ENCODE results near the gene PFKM. TPM values are rescaled to one million over a fixed set of nuclear protein-coding genes. Genes with fewer than 3 reads are reported as not detected.

Gene PFKM
- total RNA-seq, 1 donor from 2014 or later: 24.7 TPM

DNA sequence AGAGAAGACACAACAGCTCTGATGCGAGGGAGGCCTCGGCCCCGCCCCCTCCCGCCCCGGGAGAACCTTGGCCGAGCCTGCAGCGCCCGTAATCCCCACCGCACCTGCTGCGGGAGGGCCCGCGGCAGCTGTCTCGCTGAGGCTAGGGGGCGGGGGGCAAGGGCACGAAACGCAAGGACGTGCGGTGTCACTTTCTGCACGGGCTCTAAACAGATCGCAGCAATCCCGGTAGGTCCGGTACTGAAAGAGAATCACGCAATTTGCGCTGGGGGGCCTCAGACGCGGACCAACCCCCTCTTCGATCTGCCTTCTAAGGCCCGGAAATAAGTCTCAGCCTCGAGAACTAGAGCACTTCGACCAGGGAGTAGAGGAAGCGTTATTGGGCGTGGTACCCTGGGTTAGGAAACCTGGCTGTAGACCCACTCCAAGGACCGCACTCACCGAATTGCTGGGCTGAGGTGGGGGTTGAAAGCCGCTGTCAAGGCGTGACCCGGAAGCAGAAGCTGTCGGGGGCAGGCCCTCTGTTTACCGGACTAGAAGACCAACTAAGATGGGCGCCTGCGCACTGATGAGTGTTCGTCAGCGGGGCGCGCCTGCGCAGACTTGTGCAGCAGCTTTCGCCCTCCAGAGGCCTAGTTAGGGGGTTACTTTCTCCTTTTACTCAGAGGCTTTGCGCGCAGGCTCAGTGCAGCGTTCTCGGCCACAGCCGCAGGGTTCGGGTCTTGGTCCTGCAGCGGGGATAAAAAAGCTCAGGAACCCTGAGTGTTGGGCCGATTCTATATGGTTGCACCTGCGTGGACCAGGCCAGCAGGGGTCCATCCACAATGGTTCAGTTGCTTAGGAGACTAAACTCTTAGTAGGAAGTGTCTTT lies 38.1 kb downstream of the PFKM start, which contains the start of gene ASB8:
ASB8 (minus strand) TSS at position 498 of the 871 bp plus-strand sequence. CDS start 4,019 bp downstream, outside the sequence.
- peak; percentile 98 for ATAC-seq

DNA sequence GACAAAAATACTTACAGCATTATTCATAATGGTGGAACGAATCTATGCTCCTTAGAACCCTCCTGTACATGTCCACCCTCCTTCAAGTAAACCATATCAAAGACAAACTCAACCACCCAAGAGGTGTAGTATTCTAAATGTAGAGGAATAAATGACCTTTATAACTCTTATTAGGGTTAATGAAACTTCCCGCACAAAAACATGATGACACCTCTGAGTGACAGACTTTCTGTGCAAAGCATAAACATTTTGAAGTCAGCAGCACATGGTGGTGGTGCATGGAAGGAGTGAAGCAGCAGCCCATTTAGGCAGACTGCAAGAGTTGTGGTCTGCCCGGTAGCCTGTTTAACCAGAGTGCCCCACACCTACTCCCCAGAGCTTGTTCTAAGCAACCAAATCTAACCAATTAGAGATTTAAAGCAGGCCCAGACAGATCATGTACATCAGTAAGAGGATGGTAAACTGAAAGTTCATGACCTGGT lies 38.8 kb downstream of the PFKM start:
- no peak for ATAC-seq

DNA sequence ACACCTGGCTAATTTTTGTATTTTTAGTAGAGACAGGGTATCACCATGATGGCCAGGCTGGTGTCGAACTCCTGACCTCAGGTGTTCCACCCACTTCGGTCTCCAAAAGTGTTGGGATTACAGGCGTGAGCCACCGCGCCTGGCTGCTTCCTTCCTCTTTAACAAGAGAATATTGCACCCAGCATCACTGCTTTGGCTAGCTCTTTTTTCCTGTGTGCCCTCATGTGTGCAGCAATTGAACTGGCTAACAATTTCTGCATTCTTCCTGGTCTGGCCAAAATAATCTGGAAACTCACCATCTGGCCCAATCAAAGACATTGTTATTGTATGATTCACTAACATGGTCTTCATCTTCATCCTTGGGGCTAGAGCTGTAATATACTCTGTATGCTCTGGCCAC lies 40.9 kb downstream of the PFKM start:
- no peak for ATAC-seq

DNA sequence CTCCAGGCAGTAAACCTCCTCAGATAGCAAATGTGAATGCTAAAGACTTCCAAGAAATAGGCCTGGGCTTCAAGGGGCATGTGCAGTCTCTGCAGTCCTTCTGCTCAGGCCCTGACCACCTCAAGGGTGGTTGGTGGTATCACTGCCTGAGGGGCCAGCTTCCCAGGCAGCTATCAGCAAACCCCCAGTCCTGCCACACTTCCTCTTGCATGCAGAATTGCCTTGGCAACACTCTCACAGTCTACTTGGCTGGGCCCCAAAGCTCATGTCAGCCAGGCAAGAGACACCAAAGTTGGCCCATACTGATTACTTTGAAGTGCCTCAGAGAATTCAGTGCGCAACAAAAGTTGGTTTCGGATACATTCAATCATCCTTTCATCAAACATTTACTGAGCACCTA lies 41.6 kb downstream of the PFKM start:
- ATAC-seq: no peak

DNA sequence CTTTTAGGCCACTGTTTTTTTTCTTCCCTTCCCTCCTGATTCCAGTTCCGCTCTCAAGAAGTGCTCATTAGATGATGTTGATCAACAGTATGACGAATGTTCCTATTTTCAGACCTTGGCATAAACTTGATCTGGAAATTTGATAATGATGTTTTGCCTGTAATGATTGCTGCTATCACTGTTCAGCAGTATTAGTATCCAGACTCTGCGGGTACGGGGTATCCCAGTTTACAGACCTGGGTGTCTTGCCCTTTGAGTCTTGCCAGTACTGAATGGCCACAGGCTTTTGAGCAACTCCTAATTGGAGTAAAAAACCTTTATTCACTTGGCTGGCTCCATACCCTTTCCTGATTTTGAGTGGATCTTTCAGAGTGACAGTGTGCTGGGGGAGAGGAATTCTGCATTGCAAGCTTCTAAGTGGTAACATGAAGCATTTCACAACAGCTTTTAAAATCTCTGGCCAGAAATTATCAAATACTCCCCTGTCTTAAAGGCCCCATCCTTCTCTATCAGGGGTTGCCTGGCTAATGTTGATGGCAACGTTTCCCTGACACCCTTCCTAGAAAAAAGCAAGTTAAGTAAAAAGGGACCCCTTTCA lies 44.1 kb downstream of the PFKM start:
- ATAC-seq: no peak

DNA sequence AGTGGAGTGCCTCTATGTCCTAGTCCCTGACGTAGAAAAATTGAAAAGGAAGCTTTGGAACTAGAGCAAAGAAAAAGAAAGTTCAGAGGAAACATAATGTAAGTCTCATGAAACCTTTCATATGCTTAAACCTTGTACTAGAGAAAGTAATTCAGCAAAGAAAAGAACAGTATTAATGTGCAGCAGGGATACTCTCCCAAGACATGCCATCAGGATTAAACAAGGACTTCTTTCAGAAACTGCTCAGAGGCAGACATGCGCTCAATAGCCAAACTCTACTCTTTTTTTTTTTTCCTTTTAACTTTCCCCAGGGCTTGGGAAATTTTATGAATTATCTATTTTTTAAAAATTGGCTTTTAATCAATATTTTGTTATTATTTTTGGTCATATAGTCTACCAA lies 45.3 kb downstream of the PFKM start:
- ATAC-seq: no peak

DNA sequence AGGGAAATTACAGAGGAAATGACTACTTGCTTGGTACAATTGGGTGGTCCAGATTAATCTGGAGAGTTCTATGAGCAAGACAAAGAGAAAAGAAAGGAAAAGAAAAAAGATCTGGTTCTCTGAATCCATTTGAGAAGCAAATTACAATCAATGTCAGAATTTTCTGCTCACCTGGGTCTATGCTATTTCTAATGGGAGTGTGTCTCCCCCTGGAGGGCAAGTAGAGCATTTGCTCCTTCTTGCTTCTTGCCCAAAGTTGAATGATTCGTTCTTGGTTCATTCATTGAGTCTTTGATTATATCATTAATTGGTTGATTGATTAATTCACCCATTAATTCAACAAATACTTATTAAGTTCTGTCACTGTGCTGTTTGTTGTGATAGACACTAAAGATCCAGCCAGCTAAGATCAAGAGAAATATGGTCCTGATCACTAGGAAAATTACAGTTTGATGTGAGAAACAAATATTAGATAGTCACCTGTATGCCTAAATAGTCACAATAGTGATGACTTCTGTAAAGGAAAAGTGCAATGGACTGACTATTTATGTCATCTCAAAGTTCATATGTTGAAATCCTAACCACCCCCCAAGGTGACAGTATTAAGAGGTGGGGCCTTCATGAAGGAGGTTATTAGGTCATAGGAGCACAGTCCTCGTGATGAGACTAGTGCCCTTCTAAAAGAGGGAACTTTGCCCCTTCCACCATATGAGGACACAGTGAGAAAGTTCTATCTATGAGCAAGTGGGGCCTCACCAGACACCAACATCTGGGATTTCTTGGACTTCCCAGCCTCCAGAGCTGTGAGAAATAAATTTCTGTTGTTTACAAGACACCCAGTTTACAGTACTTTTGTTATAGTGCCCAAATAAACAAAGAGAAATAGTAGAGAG lies 46.2 kb downstream of the PFKM start:
- peak; percentile 60 for ATAC-seq

DNA sequence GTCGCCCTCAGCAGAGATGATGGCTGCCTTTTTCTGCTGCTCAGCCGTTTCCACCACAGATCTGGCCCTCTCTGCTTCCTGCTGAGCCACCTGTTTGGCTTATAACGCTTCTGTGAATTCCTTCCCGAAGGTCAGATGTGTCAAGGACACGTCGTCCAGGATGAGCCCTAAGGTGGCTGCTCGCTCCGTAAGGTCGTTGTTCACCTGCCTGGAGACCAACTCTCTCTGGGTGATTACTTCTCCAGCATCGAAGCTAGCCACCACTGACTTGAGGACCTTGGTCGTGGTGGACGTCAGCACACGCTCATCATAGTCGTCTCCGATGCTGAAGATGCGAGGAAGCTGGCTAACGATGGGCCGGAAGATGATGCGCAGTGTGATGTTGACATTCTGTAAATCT lies 49.8 kb downstream of the PFKM start:
- no peak for ATAC-seq

DNA sequence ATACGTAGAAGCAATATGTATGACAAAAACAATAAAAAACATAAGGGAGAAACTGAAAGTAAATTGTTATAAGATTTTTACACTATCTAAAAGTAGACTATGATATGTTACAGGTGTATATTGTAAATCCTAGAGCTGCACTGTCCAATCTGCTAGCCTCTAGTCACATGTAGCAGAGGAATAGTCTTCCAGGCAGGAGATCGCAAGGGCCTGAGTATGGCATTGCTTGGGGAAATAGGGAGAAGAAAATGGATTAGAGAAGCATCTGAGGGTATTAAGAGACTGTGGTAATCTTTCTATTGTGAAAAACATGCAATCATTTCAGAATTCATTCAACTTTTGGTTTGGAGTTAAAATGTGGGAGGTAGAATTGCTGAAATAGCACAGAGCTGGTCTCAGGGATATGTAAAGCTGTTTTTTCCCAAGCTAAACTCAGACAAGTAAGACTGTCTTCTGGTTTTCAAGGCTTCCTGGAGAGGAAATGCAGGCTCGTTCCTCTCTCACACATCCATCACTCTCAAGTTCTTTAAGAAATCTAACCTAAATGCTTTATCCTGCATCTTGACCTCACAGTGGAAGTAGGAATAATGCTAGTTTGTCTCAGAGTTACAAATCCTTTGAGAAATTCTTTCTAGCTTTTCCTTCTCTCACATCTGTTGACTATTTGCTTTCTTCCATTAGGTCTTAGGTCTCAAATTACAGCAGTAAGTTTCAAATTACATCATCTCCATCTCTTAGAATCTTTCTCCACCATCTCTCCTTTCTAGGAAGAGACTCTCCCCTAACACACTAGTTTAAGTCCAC lies 56.7 kb downstream of the PFKM start:
- no peak for ATAC-seq

DNA sequence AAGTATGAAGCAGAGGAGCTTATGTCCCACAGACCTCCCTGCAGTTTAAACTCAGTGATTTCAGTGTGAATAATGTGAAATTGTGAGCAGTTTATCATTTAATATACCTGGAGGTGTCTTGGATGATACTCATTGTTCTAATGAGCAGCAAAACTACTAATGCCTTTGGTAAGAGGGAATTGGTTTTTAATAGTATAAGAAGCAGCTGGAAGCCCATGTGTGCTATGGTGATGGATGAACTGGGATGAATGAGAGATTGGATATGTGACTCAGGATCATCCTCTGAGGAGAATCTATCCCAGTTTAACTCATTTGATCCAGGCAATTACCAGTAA lies 57.2 kb downstream of the PFKM start:
- ATAC-seq: no peak

DNA sequence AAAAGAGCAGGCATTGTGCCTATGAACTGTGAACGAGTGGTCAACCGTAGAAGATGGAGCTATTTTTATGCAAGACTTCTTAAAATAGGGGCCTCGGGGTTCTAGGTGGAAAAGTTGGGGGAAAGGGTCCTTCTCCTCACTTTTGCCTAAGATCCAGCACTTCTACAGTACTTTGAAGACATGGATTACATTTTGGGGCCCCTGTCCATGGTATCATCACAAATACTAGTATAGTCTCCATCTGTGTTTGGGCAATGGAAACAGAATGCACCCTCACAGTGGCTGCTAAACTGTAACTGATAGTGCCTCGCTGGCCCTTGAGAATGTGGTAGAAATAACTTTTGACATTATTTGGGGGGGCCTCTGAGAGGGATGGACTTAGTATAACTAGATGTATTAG lies 58.8 kb downstream of the PFKM start:
- no peak for ATAC-seq

DNA sequence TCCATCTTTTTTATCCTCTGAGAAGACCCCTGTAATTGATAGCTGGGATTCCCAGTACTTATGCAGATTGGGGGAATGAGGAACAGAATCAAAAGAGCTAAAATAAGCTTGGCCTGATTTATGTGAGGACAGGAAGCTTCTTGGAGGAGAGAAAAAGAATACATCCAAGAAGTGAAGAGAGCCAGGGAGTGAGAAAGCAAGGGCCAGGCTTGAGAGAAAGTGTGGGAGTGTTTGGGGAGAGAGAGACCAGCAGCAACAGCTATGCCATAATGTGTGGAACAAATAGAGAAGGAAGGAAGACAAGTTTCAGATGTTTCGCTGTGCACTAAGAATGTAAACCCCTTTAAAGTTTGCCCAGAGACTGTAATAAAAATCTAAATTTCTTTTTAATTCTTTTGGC lies 60.3 kb downstream of the PFKM start:
- ATAC-seq: no peak

DNA sequence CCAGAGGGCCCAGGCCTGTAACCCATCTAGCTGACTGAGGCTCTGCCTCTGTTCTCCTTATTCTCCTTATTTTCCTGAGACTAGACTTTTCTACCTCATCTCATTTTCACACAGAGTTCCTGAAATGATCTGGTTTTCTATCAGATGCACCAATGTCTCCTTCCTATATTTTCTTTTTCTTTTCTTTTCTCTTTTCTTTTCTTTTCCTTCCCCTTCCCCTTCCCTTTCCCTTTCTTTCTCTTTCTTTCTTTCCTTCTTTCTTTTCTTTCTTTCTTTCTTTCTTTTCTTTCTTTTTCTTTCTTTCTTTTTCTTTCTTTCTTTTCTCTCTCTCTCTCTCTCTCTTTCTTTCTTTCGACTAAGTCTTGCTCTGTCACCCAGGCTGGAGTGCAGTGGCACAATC lies 61.3 kb downstream of the PFKM start:
- ATAC-seq: no peak

DNA sequence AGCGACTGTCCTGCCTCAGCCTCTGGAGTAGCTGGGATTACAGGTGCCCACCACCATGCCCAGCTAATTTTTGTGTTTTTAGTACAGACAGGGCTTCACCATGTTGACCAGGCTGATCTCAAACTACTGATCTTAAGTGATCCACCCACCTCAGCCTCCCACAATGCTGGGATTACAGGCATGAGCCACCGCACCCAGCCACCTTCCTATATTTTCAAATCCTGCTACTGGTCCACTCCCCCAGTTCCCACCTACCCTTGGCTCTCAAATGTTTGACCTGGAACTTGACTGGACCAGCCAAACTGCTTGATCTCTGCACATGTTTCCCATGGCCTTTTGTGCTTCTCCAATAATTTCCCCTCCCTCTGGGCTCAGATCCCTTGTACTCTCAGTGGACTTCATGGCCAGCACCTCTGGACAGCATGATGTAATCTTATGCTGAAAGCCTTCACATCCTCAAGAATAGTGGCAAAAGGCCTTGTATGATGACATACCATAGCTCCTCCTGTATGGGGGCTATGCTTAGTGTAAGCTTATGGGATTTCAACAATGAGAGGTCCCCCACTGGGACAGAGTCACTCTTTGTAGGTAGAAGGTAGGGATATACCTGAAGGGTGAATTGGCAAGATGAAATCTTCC lies 61.8 kb downstream of the PFKM start:
- ATAC-seq: no peak

DNA sequence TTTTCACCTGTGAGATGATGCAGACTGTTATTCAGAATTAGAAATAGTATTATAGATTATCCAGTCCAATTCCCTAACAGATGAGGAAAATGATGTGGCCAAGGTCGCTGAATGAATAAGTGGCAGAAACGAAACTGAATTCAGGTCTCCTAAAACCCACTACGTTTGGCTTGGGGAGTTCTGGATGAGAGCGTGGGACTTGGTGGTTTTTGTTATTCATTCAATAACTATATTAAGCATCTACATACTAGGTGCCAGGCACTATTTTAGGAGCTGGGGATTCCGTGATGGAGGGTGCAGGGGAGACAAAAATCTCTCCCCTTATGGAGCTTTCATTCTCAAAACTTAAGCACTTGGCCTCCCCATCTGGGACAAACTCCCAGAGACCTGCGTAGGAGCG lies 63.5 kb downstream of the PFKM start:
- ATAC-seq: no peak

DNA sequence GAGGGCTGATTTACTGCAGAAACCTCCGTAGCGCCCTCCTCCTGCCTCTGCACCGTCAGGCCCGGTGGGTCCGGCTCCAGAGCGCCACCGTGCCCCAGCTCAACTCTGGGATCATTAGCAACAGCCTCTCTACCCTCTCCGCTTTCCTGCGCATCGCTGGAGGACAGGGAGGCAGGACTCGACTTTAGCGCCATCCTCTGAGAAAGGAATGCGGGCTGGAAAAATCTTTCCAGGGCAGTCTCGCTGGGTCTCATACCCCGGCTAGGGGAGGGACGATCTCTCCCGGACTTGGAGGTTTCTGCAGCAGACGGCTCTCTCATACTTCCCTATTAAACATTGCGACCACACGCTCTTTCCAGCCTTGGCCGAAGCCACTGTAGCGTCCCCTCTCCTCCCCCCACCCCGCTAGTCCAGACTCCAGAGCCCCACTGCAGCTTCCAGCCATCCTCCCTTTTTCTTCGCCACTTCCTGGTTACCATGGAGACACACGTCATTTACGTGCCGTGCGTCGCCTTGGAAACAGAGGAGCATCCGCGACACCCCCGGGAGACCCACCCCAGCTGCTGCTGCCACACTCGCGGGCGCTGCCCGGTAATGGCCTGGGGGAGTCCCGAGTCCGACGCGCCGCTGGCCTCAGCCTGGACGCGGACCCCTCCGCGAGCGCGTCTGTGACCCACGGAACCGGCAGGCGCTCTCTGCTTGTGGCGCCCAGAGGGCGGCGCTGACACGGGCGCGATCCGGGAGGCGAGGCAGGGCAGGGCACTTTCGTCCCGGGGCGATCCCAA lies 64.1 kb downstream of the PFKM start, which contains the start of gene CCDC184:
CCDC184 (plus strand) TSS at position 554 of the 785 bp plus-strand sequence. CDS start 479 bp downstream, outside the sequence.
- ATAC-seq: peak; percentile 59

DNA sequence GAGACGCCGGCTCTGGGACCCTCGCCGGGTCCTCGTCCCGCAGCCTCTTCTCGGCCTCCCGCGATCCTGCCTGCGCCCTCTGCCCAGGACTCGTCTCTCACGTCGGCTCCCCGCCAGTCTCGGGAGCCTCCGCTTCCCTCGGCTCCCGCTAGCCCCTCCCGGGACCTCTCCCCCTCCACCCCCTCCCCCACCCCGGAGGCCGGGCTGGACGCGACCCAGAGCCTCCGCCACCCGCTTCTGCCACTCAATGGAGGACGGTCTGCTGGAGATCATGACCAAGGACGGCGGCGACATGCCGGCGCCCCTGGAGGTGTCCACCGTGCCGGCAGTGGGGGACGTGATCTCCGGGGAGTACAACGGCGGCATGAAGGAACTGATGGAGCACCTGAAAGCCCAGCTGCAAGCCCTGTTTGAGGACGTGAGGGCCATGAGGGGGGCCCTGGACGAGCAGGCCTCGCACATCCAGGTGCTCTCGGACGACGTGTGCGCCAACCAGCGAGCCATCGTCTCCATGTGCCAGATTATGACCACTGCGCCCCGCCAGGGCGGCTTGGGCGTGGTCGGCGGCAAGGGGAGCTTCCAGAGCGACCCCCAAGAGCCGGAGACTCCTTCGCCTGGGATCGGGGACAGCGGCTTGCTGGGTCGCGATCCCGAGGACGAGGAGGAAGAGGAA lies 64.8 kb downstream of the PFKM start:
- ATAC-seq: peak; percentile 2

DNA sequence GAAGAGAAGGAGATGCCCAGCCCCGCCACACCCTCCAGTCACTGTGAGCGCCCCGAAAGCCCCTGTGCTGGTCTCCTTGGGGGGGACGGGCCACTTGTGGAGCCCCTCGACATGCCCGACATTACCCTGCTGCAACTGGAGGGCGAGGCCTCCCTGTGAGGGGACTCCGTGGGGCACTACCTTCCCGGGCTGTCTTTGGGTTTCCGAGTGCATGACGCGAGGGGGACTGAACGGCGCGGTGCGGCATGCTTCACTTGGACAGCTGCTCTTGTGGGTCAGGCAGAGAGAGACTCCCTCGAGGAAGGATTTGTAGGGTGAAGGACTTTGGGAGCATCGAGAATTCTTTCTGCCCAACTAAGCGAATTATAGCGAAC lies 65.4 kb downstream of the PFKM start:
- ATAC-seq: peak; percentile 4

DNA sequence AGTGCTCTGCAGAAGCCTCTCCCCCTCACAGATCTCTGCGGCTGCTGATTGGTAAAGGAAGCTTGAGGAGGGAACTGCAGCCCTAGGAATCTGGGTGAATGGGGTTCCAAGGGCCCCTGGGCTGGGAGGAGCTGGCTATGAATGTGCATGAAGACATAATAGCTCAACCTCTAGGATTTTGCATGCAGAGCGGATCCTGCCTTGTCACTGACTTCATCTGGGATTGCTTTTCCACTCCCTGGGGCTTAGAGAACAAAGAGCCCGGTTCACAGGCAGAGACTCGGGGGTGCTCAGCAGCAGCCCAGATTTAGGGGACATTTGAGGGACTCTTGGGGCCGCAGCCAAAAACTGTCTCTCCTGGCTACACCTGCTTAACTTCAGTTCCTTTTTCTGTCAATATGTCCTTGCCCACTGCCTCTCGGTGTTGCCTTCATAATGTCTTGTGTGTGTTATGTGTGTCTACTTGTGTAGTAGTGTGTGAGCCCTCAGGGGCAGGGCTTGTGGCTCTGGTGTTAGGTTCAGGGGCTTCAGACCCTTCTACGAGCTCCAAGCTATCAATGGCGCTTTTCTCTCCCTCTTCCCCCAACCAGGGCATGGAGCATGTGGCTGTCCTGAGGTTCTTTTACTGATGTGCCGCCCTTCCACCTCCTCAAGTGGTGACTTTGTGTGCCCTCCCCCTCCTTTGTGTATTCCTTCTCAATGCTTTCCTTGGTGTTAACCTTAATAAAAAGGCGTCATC lies 66.2 kb downstream of the PFKM start:
- ATAC-seq: peak; percentile 38

Data from esophagus mucosa (tissue), 1 donor.